DMS79 (cell line): ENCODE data around the gene HPF1.
"Not testable (repeated sequence)": the region's sequence is repeated elsewhere in the genome, so short reads cannot be mapped to it uniquely, and the experiment has no call there.

ENCODE experiments used
- DNase-seq: peaks from one replicate; lab custom pipeline; 2025; lab: John Stamatoyannopoulos, UW

The HPF1 gene

GRCh38 chr4:169757575-169758184, at the start of gene HPF1:
Gene HPF1, minus strand, starts transcription at chr4:169757944. Its CDS starts 67 bp downstream, at chr4:169757877.
- DNase-seq = peak; percentile 46

- not testable (repeated sequence) for DNase-seq
Measured at GRCh38 chr4:169806770-169807169, 49.0 kb upstream of the HPF1 start.

DNA sequence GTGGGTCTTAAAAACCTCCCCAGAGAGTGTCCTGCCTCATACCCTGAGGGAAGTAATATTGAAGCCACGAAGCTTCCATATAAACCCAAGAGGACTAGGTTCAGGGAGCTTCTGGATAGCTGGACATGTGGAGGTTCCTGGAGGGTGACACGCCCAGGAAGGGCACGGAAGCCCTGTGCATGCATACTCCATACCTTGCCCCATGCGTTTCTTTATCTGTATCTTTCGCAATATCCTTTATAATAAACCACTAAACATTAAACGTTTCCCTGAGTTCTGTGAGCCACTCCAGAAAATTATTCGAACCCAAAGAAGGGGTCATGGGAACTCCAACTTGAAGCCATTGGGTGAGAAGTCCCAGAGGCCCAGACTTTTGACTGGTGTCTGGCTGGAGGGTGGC, 45.7 kb upstream of the HPF1 start:
- no peak for DNase-seq

DNA sequence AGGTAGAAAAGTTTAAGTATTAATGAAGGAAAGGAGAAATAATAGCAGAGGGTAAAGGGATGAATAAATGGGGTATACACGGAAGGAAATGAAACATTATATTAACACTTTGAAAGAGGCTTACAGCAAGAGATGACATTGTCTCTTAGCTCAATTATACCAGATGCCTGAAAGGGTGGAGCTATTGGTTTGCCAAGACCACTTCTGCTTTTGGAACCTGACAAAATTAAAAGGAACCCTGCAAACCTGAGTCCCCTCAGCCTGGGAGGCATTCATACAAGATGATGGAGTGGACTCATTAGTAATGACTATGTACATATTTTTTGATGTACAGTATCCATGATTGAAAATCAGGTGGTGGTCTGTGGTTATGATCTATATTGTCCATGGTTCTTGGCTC, 45.1 kb upstream of the HPF1 start:
- DNase-seq = no peak

DNA sequence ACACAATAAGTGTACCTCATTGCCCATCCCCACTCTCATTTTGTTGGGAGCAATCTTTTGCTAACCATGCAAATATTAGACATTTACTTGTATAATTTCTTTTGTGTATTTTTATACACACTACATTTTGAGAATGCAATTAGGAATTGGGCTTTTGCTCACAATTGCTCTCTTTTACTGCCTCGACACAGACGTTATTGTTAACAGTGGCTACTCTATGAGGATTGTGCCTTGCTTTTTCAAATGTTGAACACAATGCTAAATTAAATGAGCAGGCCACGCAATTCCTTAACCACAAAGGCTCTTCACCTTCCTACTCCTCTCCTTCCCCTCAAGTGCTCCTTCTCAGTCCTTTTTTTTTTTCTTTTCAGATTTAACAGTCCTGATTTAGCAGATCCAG, 42.8 kb upstream of the HPF1 start:
- DNase-seq = no peak

DNA sequence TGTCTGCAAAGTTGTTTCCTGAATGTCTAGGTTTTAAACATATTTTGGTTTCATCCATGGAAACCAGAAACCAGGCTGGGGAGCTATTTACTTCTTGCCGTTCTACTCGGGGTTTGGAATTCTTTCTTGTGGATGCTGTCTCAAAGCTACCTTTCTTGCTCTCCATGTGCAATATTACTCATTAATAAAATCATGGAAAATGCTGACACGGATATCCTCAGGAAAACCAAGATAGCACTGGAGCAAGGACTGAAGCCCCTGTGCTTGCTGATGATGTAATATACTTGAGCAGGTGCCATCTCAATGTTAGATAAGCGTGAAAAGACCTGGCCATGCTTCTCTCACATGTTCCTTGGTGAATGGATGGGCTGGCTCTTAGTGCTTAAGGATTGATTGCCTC, 41.5 kb upstream of the HPF1 start:
- DNase-seq = no peak

GRCh38 chr4:169795585-169795984, 37.8 kb upstream of the HPF1 start:
- DNase-seq = no peak

- no peak for DNase-seq
Measured at GRCh38 chr4:169791527-169792156, 33.9 kb upstream of the HPF1 start.

DNA sequence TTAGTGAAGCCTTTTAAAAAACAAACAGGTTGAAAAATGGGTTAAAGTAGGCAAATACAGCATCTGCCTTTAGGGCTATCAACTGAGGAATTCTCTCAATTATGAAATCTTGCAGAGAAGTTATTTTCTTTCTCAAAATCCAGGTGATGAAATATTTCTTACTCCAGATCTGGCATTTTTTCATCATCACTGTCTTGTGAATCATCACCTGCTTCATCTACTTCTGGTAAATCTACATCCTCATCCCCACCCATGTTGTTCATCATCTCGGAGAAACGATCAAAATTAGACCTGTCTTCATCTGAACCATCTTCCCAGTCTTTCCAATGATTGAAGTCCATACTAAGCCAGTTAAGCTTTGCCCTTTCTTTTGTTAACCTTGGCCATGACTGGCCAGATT, 33.3 kb upstream of the HPF1 start:
- DNase-seq = no peak

DNA sequence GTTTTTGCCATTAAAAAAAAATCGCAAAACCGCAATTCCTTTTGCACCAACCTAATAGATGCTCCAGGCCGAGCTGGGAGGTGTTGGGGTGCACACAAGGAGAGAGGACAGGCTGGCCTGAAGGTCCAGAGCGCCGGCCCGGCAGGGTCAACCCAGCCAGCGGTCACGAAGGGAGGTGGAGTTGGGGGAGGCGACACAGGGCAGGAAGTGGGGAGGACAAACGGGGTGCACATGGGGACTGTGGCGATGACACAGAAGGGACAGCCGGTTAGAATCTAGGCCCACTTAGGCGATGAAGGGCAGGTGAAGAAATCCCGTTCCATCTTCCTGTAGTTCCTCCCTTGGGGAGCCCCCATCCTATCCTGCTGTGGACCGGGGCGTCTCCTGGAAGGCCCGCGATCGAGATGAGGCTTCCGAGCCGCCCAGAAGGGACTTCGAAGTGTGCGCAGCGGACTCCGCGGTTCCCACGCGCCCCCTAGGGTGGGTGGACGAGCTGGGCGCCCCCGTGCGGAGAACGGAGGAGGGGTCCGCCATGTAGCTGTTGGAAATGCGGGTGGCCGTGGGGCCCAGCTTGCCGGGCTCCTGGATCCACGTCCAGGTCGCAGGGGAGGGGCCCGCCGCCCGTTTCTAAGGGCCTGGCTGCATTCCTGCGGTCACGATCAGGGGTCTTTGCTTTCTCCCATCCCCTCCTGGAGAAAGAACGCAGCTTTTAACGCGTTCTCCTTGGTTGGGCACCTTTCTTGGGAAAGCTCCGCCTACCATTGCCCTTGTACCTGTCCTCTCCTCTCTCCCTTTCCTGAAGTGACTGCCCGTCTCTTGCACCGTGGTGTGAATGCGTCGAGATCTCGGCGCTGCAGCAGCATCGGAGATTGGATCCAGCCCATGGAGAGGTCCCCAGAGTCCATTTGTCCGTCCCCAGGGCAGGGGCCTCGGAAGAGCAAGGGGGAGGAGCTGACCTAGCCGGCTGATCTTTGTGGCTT, 17.0 kb upstream of the HPF1 start:
- no peak for DNase-seq

DNA sequence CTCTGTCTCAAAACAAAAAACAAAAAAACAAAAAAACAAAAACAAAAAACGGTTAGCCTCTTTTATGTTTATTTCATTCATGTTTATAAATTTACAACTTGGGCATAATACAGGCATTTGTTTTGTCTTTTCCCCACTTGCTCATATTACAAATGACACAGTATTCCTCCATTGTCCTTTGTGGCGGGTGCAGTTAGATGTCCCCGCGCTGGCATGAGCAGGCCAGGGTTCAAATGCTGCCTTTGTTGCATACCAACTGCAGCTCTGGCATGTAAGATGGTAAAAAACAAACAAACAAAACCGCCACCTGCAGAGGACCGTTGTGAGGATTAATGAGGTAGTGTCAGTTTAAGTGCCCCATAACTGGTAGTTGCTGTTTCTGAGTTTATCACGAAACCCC, 16.1 kb upstream of the HPF1 start:
- no peak for DNase-seq

DNA sequence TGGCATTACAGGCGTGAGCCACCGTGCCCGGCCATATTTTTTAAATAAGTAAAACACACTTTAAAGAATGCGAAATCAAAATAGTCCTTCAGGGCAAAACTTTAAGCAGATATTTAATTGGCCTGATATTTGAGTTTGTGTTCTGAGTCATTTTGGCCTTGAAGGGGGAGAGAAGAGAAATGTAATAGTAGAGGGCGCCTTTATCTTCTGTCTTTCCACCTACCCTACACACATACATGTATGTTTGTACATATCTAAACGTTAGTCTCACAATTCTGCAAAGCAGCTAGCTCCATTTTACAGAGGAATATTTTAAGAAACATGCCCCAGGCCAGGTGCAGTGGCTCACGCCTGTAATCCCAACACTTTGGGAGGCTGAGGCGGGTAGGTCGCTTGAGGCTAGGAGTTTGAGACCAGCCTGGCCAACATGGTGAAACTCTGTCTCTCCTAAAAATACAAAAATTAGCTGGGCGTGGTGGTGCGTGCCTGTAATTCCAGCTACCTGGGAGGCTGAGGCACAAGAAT, 13.9 kb upstream of the HPF1 start:
- DNase-seq = not testable (repeated sequence)

- DNase-seq = no peak
Measured at GRCh38 chr4:169770416-169770815, 12.7 kb upstream of the HPF1 start.

DNA sequence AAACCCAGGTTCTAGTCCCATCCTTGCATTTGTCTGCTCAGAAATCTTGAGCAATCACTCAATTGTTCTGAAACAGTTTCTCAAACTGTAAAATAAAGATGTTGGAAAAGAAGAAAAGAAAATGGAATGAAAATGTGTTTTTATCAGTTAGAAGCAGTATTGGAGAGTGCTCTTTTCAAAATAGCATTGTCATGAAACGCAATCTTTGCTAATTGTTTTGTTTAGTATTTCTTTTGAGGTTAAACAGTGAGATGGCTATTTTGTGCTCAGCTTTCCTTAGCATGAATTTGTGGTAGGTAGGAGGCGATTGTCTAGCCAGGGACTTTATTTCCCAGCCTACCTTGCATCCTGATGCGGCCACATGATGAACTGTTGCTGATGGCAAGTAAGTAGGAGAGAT, 10.6 kb upstream of the HPF1 start:
- DNase-seq = no peak

DNA sequence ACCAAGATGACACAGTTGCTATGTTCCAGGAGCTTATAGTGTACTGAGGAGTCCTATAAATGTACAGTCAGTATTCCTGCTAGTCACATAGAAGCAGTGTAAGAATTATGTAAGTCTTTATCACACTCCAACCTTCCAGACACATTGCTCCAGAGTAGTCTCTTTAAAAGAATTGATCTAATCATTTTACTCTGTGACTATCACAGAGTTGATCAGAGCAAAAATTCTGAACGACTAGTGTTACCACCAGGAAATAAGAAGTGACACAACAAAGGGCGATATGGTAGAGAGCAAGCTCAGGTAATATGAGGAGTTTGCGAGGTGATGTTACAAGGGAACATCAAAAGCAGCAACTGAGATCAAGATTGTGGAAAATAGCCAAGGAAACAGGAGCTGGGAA, 9.0 kb upstream of the HPF1 start:
- no peak for DNase-seq

GRCh38 chr4:169765835-169766234, 8.1 kb upstream of the HPF1 start:
- no peak for DNase-seq

GRCh38 chr4:169761846-169762245, 4.1 kb upstream of the HPF1 start:
- no peak for DNase-seq

DNA sequence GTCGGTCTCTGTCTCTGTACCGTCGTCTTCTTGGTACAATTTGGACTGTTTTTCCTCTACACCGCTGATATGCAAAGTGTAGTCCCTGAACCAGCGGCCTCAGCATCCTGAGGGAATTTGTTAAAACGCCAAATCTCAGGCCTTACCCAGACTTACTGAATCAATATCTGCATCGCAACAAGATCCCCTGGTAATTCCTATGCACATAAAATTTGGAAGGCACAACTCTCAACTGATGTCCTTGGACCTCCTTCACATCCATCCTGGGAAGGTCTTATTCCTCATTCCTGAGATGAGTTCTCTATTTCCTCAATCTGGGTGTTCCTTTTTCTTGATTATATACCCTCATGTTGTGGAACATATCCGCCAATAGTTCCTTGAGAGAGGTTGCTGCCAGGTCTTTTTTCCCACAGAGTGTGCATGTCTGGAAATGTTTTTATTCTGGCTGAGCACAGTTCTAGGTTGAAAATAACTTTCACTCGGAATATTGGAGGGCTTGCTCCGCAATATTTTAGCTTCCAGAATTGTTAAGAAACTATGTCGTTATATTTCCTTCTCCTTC, 738 bp upstream of the HPF1 start:
- DNase-seq = no peak

GRCh38 chr4:169756971-169757574, 671 bp downstream of the HPF1 start:
- no peak for DNase-seq

DNA sequence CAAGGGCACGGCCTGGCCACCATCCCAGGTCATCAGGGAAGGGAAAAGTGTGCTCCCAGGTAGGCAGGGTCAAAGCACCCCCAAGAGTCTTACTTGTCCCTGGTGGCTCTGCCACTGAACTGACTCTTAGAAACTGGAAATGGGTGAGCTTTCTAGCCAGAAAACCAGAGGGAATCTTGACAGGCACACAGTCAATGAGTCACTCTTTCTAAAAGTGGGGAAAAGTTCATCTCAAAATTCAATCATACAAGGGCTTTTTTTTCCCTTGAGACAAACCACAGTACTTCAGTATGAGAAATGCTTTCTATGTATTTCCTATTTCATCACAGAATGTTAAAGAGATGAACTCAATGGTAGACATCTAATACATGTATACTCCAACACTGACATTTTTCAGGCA, 12.5 kb downstream of the HPF1 start:
- no peak for DNase-seq

DNA sequence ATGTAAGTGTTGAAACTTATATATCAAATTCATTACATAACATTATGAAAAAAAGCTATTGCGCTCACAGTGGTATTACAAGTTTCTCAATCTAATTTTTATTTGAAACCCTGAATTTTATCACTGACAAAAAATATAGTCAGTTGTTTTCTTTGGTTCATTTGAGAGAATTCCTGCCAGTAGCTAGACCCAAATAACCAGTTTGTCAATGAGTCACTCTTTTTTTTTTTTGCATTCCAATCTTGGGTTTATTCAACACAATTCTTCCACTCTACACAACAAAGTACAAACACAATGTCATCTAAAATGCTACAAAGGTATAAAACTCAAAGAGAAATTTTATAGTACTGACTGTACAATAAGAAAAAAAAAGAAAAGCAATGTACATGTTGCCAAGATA, 13.1 kb downstream of the HPF1 start:
- DNase-seq = no peak

GRCh38 chr4:169741569-169741968, 16.2 kb downstream of the HPF1 start:
- DNase-seq = no peak
